HG02884 (cell line): ENCODE results near the gene KLHDC7B.

ENCODE experiments used
- ATAC-seq: cut with Tn5 transposase; IDR thresholded peaks from one replicate; pipeline ENCODE4 v1.9.1; 2021; ENCODE audit warnings: mild to moderate bottlenecking, moderate library complexity; ENCODE audit not compliant: unreplicated experiment

The KLHDC7B gene

DNA sequence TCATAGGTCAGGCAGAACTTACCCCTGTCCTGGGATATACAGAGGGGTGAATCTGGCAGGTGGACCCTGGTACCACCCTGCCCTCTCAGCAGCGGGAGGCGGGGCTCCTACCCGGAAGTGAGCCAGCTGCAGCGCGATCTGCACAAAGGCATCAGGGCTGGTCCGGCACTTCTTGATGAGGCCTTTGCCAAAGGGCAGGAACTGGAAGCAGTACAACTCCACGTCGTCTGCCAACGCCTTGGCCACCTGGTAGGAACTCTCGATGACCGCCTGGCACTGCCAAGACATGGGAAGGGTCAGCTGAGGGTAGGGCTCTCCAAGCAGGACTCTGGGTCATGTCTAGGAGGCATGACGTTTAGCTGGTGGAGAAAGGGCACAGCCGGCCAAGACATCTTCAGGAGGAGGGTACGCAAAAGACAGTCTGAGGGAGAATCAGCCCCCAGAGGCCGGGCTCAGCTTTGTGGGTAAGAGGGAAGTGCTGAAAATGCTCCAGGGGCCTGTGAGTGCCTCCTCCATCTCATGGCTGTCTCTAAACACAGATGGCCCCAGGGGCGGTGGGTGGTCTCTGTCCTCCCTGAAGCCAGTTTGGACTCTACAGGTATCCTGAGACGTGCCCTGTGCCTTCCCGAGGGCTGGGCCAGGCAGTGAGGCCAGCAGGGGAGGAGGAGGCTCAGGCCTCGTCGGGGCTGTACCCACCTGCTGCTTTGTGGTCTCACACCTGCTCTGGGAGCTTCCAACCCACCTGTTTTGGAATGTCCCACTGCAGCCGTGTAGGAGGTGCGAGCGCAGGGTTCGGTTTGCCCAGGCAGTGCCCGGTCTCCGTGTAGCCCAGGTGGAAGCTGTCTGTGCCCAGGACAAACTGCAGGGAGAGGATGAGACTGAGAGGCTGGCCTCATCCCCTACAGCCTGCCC is 25.8 kb downstream of the KLHDC7B start:
- ATAC-seq = no peak

DNA sequence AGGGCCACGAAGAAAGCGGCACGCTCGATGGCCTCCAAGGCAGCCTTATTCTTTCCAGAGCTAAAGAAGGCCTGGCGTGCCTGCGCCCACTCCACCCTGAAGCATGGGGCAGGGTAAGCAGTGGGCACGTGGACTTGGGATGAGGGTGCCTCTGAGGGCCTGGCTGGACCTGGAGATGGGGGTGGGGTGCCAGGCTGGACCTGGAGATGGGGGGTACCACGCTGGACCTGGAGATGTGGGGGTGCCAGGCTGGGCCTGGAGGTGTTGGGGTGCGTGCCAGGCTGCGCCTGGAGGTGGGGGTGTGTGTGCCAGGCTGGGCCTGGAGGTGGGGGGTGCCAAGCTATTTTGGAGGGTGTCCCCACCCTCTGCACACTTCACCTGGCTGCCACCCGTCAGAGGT is 27.3 kb downstream of the KLHDC7B start:
- no peak for ATAC-seq

GRCh38 chr22:50573491-50574382 is 28.0 kb downstream of the KLHDC7B start:
- no peak for ATAC-seq

DNA sequence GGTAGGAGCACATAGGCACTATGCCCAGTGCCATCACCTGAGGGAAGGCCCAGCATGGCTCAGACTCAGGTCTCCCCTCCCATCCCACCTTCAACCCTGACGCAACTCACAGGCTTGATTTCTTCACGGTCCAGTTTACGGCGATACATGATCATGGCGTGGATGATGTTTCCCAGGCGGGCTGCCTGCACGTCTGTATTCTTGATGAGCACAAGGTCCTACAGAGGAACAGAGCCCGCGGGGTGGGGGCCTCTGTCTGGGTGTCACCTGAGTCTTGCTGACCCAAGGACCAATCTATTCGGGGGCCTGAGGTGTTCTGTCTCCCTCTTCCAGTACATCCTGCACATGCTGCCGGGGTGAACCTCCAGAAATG is 28.7 kb downstream of the KLHDC7B start:
- no peak for ATAC-seq

GRCh38 chr22:50575426-50575941 is 29.8 kb downstream of the KLHDC7B start:
- no peak for ATAC-seq

GRCh38 chr22:50576070-50576469 is 30.4 kb downstream of the KLHDC7B start:
- ATAC-seq = no peak

GRCh38 chr22:50576806-50577696 is 31.4 kb downstream of the KLHDC7B start:
- no peak for ATAC-seq

- no peak for ATAC-seq
Measured at GRCh38 chr22:50577697-50577986, 31.9 kb downstream of the KLHDC7B start.

- no peak for ATAC-seq
Measured at GRCh38 chr22:50577987-50578775, 32.5 kb downstream of the KLHDC7B start, which contains the start of gene CPT1B. CPT1B (minus strand) TSS chr22:50578427; CDS start chr22:50577915, 512 bp downstream.

- no peak for ATAC-seq
Measured at GRCh38 chr22:50578776-50579310, 33.1 kb downstream of the KLHDC7B start.

DNA sequence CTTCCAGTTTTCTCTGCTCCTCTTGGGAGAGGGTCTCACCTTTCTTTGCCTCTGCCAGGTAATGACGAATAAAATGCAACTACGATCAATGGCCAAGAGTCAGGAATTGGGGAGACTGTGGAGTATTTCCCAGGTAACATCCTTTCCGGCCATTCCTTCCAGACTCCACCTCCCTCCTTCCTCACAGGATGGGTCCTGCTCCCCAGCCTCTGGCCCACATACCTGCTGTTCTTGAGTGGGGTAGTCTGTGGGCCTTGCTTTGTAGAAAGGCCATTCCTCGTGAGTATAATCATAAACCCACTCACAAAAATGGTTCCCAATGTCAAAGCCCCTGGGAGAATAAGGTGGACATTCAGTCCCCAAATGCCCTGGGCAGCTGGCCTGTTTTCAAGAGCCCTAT is 34.1 kb downstream of the KLHDC7B start:
- ATAC-seq = no peak

DNA sequence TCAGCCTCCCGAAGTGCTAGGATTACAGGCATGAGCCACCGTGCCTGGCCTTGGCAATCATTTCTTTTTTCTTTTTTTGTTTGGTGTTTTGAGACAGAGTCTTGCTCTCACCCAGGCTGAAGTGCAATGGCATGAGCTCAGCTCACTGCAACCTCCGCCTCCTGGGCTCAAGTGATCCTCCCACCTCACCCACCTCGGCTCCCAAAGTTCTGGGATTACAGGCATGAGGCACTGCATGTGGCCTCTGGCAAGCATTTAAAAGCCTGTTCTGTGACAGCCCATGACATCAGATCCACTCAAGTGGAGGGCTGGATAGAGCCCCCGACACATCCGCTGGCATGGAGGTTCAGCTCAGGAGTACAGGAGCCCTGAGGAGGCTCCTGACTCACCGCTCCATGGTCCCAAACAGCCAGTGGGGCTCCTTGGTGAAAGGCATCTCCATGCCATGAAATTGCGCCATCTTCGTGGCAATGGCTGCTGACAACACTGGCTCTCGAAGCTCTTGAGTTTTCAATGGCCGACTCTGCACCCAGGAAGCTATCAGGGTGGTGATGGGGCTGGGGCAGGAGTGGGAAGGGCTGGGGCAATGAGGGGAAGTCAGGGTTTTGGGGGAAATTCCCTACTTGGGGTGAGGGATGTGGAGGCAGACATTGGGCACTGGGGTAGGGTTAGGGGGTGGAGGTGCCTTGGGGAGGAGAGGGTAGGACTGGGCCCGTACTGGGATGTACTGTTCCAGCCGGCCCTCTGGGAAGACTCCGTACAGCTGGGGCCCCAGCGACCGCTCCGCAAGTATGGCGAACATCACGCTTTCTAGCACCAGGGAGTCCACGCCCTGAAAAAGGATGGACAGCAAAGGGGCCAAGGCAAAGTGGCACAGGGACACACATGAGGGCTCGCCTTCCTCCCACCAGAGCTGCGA is 35.6 kb downstream of the KLHDC7B start:
- no peak for ATAC-seq

GRCh38 chr22:50581950-50582492 is 36.3 kb downstream of the KLHDC7B start:
- ATAC-seq = no peak

GRCh38 chr22:50582493-50583293 is 37.0 kb downstream of the KLHDC7B start, which contains the start of gene CHKB:
CHKB (minus strand) TSS chr22:50582849; CDS start chr22:50582781, 68 bp downstream.
- peak; percentile 85 for ATAC-seq

DNA sequence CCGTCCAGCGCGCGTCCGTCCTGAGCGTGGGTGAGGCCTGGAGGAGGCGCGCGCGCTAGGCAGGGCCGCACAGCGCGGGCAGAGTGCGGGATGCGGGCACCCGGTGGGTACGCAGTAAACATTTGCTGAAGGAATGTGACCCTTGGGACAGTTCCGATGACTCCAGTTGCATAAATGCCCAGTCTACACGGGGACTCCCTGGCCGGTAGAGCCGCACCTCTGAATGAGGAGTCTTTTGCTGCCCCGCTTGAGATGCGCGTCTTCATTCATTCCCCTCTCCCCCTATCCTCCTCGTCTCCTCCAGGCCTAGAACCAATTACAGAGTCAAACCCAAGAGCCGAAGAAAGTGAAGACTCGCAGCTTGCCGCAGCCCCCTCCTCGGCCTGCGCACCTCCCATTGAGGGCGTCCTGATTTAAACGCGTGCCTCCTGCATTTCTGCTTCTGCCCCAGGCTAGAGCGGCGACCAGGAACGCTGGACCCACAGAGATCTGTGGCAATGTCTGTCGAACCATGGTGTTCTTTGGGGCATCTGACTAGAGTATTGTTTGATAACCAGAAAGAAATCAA is 37.7 kb downstream of the KLHDC7B start:
- peak; percentile 26 for ATAC-seq

GRCh38 chr22:50584106-50585096 is 38.7 kb downstream of the KLHDC7B start:
- no peak for ATAC-seq
